ENCODE data around the gene CFTR.

The CFTR gene

GRCh38 chr7:117648203-117648866 lies 168.5 kb downstream of the CFTR start:
- Histone ChIP-seq H3K9ac (ENCODE audit: low read depth, low read length, poor library complexity, severe bottlenecking) (no peak overlapping the region), H3F3A (ENCODE audit: low read depth) (no peaks in the 10 kb centered on the region), H3K79me2 (ENCODE audit: insufficient read depth, low read length) (no peaks in the 10 kb centered on the region), H3K27me3 (ENCODE audit: insufficient read depth, low read length, poor library complexity, severe bottlenecking) (no peaks in the 10 kb centered on the region), H3K36me3 (ENCODE audit: insufficient read depth, low read length) (no peaks in the 10 kb centered on the region), H3K4me1 (ENCODE audit: insufficient read depth, low read length, poor library complexity, severe bottlenecking) (no peaks in the 10 kb centered on the region), H3K4me3 (ENCODE audit: low read length, poor library complexity, severe bottlenecking) (no peak overlapping the region), H4K20me1 (ENCODE audit: insufficient read depth, low read length, poor library complexity, severe bottlenecking) (no peaks in the 10 kb centered on the region), H3K4me2 (ENCODE audit: low read depth, low read length, poor library complexity, severe bottlenecking) (no peak overlapping the region), H3K9me3 (ENCODE audit: insufficient read depth, low read depth, low read length) (no peaks in the 10 kb centered on the region), H3K9me2 (replicated peaks; ENCODE audit: low read depth, low read length) (no peaks in the 10 kb centered on the region), H2AFZ (ENCODE audit: low read length) (no peak overlapping the region)
- no peak for TF ChIP-seq CTCF (conservative IDR thresholded peaks at IDR 0.05; ENCODE audit: low read length)

- Histone ChIP-seq H3K4me2 (ENCODE audit: low read depth, low read length, poor library complexity, severe bottlenecking) (no peak overlapping the region), H3K4me3 (ENCODE audit: low read length, poor library complexity, severe bottlenecking) (no peak overlapping the region), H2AFZ (ENCODE audit: low read length) (no peak overlapping the region; the same call in 1 of the 2 replicates), H3F3A (ENCODE audit: low read depth) (no peaks in the 10 kb centered on the region), H3K9me3 (ENCODE audit: insufficient read depth, low read depth, low read length) (no peaks in the 10 kb centered on the region), H3K36me3 (ENCODE audit: insufficient read depth, low read length) (no peaks in the 10 kb centered on the region), H3K27me3 (ENCODE audit: insufficient read depth, low read length, poor library complexity, severe bottlenecking) (no peaks in the 10 kb centered on the region), H3K9ac (ENCODE audit: low read depth, low read length, poor library complexity, severe bottlenecking) (no peak overlapping the region), H3K79me2 (ENCODE audit: insufficient read depth, low read length) (no peaks in the 10 kb centered on the region), H3K4me1 (ENCODE audit: insufficient read depth, low read length, poor library complexity, severe bottlenecking) (no peaks in the 10 kb centered on the region), H3K9me2 (replicated peaks; ENCODE audit: low read depth, low read length) (no peaks in the 10 kb centered on the region), H4K20me1 (ENCODE audit: insufficient read depth, low read length, poor library complexity, severe bottlenecking) (no peaks in the 10 kb centered on the region)
- TF ChIP-seq CTCF (conservative IDR thresholded peaks at IDR 0.05; ENCODE audit: low read length) (no peak), EZH2phosphoT487 (IDR thresholded peaks at IDR 0.05; ENCODE audit: borderline replicate concordance) (no peak)
Observed at GRCh38 chr7:117652943-117653680, 173.3 kb downstream of the CFTR start.

DNA sequence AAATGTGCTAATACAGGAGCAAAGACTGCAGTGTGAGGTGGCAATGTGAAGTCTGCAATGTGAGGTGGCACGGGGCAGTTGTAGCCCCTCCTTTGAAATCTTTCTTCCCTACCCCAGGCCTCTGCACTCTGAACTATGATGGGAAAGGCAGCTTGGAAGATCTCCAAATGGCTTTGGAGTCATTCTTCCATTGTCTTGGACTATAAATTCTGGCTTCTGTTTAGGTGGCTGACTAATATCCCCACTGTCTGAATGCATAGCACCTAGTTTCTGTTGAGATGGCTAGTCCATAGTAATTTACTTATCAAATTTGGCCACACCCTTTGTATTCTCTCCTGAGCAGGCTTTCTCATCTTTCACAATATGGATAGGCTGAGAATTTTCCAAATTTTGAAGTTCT lies 175.0 kb downstream of the CFTR start:
- no peaks in the 10 kb centered on the region for H3K79me2 ChIP-seq (ENCODE audit: insufficient read depth, low read length)
- no peak overlapping the region for H3K4me2 ChIP-seq (ENCODE audit: low read depth, low read length, poor library complexity, severe bottlenecking)
- H3K9me2 ChIP-seq (replicated peaks; ENCODE audit: low read depth, low read length) = no peaks in the 10 kb centered on the region
- H3K36me3 ChIP-seq (ENCODE audit: insufficient read depth, low read length) = no peaks in the 10 kb centered on the region
- no peaks in the 10 kb centered on the region for H4K20me1 ChIP-seq (ENCODE audit: insufficient read depth, low read length, poor library complexity, severe bottlenecking)
- H3F3A ChIP-seq (ENCODE audit: low read depth) = no peaks in the 10 kb centered on the region
- no peak overlapping the region for H3K9ac ChIP-seq (ENCODE audit: low read depth, low read length, poor library complexity, severe bottlenecking)
- no peaks in the 10 kb centered on the region for H3K27me3 ChIP-seq (ENCODE audit: insufficient read depth, low read length, poor library complexity, severe bottlenecking)
- H3K4me3 ChIP-seq (ENCODE audit: low read length, poor library complexity, severe bottlenecking) = no peak overlapping the region
- H2AFZ ChIP-seq (ENCODE audit: low read length) = no peak overlapping the region
- no peak for TF ChIP-seq EZH2phosphoT487 (IDR thresholded peaks at IDR 0.05; ENCODE audit: borderline replicate concordance)
- TF ChIP-seq CTCF (conservative IDR thresholded peaks at IDR 0.05; ENCODE audit: low read length) = no peak
- no peaks in the 10 kb centered on the region for H3K9me3 ChIP-seq (ENCODE audit: insufficient read depth, low read depth, low read length)
- no peaks in the 10 kb centered on the region for H3K4me1 ChIP-seq (ENCODE audit: insufficient read depth, low read length, poor library complexity, severe bottlenecking)
